DMS53 treated with DMSO at 0.1 percent for 48 hours (cell line): Measurements from ENCODE around the gene GPA33.

Experiments used
- DNase-seq: peaks from one replicate; lab custom pipeline; 2025; ENCODE audit not compliant: unreplicated experiment; lab: John Stamatoyannopoulos, UW

The GPA33 gene

GRCh38 chr1:167088746-167089417 lies 1.3 kb downstream of the GPA33 start:
- no peak for DNase-seq

GRCh38 chr1:167086768-167087167 lies 3.4 kb downstream of the GPA33 start:
- no peak for DNase-seq

- DNase-seq, result no peak
Observed at GRCh38 chr1:167086033-167086432, 4.1 kb downstream of the GPA33 start.

GRCh38 chr1:167084757-167085156 lies 5.4 kb downstream of the GPA33 start:
- DNase-seq, result no peak

GRCh38 chr1:167083871-167084270 lies 6.3 kb downstream of the GPA33 start:
- DNase-seq, result no peak

DNA sequence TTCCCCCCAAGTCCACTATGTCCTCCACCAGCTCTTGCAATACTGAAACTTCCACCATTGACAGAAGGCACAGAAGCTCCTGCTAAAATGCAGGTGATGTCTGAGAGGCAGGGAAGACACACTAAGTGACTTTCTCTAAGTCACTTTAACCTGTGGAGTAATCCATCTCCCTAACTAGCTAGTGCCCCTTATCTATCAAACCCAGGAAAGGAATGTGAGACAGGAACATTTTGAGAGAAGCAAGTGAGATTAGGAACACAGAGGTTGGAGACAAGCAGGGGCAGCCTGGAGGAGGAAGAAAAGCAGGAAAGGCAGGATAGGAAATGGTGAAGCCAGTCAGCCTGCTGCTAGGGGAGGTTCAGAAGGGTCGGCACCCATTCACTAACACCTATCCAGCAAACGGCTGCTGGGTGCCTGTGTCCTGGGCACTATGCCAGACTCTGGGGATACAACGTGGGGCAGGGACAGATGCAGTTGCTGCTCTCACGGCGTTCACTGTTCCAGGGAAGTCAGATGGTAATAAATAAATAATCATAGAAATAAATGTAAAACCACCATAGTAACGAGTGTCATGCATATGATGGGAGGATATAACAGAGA lies 7.0 kb downstream of the GPA33 start:
- DNase-seq, result no peak

- peak; percentile 80 for DNase-seq
Observed at GRCh38 chr1:167082511-167083027, 7.6 kb downstream of the GPA33 start.

- DNase-seq, result no peak
Observed at GRCh38 chr1:167081594-167082156, 8.5 kb downstream of the GPA33 start.

DNA sequence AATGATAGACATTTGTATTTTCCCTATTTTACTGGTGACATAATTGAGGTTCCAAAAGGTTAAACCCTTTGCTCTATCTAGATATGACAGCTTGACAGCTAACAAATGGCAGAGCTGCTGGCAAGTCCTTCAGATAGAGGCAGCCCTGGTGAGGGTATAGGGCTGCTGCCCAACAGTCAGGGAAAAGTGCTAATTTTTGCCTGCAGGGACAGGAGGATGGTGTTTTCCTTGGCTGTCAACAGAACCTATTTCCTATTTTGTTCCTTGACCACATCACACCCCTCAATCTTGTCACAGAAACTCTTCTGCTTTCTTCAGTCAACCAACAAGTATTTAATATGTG lies 12.3 kb downstream of the GPA33 start:
- DNase-seq, result no peak

DNA sequence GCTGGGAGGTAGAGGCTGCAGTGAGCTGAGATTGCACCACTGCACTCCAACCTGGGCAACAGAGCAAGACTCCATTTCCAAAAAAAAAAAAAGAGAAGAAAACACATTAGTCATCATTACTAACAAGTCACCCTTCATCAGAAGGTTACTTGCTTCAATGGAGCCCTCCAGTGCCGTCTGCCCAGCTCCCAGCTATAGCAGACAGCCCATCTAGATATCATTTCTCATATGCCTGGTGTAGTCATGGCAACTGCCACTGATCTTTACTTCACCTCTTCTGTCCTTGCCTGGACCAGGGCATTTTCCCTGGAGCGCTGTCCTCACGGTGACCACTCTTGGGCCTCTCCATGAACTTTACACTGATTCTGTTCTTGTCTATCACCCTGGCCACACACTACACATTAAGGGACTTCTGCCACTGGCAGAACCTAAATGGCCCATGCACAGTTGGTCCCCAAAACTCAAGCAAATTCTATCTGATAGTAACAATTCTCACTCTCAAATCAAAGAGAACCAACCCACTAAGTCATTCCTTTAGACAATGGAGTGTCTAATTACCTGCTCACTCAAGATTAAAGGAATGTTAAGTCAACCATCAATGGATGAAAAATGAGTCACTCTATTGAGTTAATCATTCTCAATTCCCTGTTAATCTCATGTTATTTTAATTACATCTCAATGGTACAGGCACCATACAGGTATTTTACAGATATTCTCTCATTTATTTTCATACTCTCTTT lies 12.9 kb downstream of the GPA33 start:
- no peak for DNase-seq

DNA sequence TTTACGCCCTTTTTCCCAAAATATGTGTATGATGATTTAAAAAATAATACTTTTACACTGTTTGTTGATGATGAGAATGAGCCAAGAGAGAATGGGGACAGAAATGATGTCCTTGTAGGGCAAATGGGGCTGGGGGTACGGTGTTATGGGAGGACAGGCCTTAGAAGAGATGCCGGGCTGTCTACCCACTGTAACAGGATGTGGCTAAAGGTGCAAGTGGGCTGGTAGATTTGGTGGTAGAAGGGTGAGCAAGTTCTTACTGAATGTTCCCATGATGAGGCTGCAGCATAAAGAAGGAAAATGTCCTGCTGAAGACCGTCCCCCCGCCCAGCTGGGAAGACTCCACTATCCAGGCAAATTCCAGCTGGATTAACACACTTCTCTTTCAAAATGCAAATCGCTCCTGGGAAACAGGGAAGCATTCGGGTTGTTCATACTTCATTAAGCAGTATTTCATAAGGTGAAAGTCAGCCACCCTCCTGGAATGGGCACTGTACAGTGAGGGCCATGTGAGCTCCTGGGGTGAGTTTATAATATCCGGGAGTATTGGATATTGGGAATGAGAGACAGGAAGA lies 14.0 kb downstream of the GPA33 start:
- DNase-seq, result no peak

- DNase-seq, result no peak
Observed at GRCh38 chr1:167071286-167071685, 18.9 kb downstream of the GPA33 start.

DNA sequence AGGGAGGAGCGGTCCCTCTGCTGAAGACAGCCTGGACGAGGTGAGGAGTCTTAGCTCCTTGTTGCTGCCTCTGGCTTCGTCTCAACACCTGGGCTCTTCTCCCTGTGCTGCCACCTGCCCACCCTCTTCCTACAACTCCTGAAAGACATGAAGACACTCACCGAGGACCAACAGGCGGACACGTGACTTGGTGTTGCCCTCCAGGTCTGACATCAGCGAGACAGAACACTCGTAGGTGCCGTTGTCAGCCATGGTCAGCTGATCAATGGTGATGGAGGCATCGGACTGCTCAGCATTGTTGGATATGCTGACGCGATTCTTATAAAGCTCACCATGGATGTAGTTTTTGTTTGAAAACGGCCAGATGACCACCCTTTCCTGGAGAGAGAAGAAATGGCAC lies 21.4 kb downstream of the GPA33 start:
- no peak for DNase-seq

DNA sequence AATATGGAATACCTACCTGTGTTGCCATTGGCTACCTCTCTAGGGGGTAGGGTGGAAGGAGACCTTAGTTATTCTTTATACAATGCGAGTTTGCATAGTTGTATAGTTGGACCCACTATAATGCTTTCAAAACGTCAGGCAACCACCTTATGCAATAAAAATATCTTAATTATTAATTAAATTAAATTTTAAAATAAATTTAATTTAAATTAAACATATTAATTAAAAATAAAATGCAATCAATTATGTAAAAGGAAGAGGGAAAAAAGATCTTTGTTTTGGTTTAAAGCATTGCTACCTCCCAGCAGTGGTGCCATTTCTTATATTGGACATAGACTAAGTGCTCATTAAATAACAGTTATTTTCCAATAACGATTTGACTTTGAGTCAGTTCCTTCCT lies 22.3 kb downstream of the GPA33 start:
- DNase-seq, result no peak

DNA sequence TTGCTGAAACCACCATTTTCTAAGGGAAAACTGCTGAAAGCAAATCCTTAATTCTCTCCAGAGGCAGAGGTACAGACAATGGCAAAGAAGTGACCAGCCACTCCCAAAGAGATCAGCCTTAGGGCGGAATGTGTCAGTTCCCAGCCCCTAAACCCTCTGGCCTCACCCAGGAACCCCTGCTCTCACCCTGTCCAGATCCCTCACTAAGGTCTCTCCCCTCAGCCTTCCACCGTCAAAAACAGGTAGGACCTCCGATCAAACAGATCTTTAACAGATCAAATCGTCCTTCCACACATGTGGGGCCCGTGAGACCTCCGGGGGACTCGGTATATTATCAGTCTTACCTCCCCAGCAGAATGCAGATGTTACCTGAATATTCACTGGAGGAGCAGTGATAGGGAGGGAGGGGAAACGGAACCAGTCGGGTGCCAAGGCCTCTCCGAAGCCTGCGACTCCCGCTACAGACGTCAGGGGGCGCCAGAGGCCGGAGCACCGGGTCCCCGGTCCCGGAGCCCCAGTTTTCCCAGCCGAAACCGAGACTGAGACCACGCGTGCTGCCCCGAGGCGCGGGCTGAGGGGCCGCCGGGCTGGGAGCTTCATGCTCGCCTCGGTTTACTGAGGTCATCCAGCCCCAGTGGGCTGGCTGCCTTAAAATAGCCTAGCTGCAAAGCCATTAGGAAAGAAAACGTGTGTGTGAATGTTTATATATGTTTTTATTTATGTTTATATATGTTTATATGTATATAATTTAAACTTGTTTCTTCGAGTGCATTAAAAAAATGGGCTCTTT lies 23.6 kb downstream of the GPA33 start:
- peak; percentile 39 for DNase-seq

GRCh38 chr1:167065471-167065870 lies 24.7 kb downstream of the GPA33 start:
- DNase-seq, result no peak

DNA sequence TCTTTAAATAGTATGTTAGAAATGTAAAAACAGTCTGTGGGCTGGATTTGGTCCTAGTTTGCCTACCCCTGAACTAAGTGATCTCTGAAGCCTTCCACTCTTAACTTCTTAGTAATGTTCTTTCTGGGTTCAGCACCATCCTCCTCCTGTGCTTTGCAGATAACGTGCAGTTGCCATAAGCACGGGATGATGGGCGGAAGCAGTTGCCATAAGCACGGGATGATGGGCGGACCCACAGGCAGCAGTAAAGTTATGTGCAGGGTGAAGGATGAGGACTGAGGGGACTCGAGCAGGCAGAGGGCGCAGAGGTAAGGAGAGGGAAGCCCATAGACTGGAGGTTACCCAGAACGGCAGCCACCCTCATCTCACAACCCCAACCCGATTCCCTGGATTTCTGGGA lies 25.6 kb downstream of the GPA33 start:
- DNase-seq, result no peak

DNA sequence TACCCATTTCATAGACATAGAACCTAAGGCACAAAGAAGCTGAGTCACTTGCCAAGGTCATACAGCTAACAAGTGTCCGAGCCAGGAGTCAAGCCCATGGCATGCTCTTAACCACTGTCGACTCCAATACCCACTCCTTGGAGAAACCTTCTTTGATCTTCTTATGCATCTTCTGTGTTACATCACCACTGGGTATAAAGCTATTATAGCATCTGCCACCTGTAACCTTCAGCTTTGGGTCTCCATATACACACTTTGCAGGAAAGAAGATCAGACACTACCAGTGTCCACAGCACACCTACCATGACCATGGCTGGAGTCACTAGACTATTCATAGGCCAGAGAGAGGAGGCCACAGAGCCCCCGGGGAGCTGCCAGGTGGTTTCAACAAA lies 29.1 kb downstream of the GPA33 start:
- no peak for DNase-seq

DNA sequence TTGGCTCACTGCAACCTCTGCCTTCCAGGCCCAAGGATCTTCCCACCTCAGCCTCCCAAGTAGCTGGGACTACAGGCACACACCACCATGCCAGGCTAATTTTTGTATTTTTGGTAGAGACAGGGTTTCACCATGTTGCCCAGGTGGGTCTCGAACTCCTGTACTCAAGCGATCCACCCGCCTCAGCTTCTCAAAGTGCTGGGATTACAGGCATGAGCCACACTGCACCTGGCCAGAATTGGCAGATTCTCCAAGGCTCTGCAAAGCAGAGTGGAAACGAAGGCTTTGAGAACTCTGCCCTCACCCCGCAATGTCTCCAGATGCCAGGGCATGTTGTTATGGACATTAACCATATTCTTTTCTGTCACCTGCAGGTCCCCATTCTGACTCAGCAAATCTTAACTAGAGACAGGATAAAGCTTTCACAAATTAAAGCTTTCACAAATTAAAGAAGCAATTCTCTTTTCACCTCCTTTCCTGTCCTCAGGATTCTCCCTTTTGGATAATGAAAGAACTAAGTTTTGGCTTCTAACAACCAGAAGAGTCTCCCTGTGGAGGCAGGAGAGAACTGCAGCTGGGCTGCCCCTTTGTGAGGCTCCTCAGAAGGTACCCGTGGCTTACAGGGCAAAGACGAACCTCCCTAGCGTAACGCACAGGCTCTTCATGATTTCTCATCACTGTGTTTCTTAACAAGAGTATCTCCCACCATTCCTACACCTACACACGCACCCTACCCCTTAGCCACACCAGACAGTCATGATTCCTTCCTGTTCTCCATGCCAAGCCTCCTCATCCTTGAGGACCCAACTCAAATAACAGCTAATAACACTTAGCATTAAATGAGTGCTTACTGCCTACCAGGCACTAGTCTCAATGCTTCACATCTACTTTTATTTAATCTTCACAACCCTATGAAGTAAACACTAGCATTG lies 29.8 kb downstream of the GPA33 start:
- no peak for DNase-seq

GRCh38 chr1:167059809-167060107 lies 30.4 kb downstream of the GPA33 start:
- no peak for DNase-seq
